ENCODE measurements around the gene HBE1.

DNA sequence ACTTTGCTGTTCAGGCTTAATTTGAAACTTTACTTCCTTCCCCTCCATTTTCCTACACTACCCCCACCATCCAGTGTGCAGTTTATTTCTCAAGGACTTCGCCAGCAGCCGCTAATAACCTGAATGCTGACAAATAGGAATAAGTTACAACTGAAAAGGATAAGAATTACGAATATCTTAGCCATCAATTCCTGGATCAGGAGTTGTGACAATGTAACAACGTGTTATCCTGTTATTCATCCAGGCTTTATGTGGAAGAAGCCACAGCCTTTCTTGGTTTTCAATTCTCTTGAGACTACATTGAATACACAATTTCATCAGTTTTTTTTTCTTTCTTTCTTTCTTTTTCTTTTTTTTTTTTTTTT, 25.9 kb downstream of the HBE1 start:
- TF ChIP-seq, protein P1, sequence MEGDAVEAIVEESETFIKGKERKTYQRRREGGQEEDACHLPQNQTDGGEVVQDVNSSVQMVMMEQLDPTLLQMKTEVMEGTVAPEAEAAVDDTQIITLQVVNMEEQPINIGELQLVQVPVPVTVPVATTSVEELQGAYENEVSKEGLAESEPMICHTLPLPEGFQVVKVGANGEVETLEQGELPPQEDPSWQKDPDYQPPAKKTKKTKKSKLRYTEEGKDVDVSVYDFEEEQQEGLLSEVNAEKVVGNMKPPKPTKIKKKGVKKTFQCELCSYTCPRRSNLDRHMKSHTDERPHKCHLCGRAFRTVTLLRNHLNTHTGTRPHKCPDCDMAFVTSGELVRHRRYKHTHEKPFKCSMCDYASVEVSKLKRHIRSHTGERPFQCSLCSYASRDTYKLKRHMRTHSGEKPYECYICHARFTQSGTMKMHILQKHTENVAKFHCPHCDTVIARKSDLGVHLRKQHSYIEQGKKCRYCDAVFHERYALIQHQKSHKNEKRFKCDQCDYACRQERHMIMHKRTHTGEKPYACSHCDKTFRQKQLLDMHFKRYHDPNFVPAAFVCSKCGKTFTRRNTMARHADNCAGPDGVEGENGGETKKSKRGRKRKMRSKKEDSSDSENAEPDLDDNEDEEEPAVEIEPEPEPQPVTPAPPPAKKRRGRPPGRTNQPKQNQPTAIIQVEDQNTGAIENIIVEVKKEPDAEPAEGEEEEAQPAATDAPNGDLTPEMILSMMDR (IDR thresholded peaks at IDR 0.05): no peak
- TF ChIP-seq POLR2A (IDR thresholded peaks at IDR 0.05): no peak

Data from right lobe of liver (tissue), 4 donors.